GM04504 (cell line): ENCODE results near the gene SSU72.

Experiments
- DNase-seq: peaks from one replicate; pipeline ENCODE4 v3.0.0-alpha.2; 2012; ENCODE audit warnings: low read depth

The SSU72 gene

DNA sequence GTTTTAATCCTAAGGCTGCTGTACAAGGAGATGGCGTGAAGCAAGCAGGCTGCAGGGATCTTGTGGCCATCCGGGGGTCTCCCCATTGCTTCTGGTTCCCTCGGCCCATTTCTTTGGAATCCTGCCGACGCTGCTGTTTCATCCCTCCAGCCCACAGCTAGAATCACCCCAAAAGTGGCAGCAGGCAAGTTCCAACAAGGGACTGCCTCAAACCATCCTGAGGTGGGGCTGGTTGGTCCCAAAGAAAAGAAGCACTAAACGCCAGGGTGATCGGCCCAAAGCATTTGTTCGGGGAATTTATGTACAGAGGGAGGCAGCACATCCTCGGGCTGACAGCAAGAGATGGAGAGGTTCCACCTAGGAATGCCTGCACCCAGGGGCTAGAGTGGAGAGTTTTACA lies 36.1 kb upstream of the SSU72 start:
- no peak for DNase-seq

DNA sequence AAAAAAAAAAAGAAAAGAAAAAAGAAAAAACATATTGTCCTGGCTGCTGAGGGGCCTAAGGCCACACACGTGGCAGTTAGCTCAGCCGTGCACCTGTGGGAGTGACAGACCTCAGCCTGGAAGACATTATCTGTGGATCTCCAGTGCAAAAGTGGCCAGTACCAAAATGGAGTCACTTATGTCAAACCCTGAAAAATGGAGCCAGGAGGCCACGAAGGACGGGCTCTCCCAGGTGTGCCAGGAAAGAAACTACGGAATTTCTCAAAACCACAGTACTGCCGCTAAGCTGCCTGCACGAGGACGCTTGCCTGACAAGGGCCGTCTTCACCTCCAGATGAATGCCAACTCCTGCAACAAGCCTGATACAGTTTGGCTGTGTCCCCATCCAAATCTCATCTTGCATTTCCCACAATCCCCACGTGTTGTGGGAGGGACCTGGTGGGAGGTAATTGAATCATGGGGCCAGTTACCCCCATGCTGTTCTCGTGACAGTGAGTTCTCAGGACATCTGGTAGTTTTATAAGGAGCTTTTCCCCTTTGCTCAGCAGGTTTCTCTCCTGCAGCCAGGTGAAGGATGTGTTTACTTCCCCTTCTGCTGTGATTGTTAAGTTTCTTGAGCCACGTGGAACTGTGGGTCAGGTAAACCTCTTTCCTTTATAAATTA lies 35.3 kb upstream of the SSU72 start:
- DNase-seq, result no peak

DNA sequence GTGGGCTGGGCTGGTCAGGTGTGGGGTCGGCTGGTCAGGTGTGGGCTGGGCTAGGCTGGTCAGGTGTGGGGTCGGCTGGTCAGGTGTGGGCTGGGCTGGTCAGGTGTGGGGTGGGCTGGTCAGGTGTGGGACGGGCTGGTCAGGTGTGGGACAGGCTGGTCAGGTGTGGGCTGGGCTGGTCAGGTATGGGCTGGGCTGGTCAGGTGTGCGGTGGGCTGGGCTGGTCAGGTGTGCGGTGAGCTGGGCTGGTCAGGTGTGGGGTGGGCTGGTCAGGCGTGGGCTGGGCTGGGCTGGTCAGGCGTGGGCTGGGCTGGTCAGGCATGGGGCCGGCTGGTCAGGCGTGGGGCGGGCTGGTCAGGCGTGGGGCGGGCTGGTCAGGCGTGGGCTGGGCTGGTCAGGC lies 31.6 kb upstream of the SSU72 start:
- DNase-seq, result no peak

DNA sequence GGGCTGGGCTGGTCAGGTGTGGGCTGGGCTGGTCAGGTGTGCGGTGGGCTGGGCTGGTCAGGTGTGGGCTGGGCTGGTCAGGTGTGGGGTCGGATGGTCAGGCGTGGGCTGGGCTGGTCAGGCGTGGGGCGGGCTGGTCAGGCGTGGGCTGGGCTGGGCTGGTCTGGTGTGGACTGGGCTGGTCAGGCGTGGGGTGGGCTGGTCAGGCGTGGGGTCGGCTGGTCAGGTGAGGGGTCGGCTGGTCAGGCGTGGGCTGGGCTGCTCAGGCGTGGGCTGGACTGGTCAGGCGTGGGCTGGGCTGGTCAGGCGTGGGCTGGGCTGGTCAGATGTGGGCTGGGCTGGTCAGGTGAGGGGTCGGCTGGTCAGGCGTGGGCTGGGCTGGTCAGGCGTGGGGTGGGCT lies 31.1 kb upstream of the SSU72 start:
- DNase-seq, result no peak

DNA sequence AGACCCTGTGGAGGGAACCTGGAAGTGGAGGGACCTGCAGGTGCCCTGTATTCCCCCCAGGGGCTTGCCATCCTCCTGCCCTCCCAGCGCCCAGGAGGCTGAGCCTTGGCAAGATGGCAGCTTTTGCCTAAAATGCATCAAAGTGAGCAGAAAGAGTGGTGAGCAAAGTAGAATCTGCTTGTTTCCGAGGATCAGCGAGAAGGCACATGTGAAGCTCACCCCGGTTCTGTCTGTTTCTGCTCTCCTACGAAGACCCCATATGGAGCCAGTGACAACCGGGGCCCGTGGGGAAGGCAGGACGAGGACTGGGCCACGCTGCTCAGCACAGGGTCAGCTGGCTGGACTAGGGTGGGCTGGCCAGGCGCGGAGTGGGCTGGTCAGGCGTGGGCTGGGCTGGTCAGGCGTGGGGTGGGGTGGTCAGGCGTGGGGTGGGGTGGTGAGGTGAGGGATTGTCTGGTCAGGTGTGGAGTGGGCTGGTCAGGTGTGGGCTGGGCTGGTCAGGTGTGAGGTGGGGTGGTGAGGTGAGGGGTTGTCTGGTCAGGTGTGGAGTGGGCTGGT lies 30.4 kb upstream of the SSU72 start:
- no peak for DNase-seq

DNA sequence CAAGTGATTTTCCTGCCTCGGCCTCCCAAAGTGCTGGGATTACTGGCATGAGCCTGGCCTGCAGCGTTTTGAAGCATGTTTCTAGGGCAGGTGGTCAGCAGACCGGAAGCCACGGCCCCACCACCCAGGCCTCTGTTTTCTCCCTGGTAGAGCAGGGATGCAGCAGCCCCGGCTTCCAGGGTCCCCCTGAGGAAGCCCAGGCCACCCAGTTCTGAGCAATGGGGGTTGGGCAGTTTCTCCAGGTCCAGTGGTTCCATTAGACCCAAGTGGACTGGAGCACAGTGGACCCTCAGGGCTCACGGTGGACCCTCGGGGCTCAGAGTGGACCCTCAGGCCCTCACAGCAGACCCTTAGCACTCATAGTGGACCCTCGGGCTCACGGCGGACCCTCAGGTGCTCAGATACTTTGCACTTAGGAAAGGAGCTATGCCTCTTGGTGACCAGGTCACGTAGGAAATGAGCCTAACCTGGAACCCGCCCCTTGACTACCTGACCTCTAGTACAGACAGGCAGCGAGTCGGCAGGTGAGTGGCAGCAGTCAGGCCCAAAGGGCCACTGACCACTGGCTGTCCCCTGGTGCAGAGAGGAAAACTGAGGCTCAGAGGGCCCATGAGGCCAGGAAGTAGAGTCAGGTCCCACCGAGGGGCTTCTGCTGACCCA lies 29.8 kb upstream of the SSU72 start:
- DNase-seq, result no peak

DNA sequence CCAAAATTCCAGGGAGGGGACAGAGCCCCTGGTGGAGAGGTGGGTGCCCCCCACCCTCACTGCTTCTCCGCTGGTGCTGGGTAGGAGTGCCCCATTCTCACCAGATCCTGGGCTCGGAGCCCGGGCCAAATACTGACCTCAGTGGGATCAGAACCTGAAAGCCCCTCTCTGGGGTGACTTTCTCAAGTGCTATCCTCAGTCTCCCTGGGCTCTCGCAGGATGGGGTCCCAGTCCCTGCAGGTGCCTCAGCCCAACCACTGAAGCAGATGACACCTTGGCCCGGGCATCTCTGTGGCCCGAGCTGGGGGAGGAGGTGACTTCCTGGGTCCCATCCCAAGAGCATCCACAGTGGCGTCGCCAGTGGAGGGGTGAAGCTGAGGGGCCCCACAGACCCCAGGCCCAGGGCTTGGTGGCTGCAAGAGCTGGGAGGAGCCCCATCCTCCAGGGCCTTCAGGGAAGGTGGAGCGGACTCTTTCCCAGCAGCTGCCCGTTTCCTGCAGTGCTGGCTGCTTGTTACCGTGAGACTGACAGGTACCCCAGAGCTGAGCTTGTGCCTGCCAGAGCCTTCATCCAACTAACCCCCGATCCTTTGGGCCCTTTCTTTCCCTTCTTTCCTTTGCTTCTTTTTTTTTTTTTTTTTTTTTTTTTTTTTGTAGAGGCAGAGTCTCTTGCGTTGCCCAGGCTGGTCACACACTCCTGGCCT lies 29.2 kb upstream of the SSU72 start:
- DNase-seq, result no peak

DNA sequence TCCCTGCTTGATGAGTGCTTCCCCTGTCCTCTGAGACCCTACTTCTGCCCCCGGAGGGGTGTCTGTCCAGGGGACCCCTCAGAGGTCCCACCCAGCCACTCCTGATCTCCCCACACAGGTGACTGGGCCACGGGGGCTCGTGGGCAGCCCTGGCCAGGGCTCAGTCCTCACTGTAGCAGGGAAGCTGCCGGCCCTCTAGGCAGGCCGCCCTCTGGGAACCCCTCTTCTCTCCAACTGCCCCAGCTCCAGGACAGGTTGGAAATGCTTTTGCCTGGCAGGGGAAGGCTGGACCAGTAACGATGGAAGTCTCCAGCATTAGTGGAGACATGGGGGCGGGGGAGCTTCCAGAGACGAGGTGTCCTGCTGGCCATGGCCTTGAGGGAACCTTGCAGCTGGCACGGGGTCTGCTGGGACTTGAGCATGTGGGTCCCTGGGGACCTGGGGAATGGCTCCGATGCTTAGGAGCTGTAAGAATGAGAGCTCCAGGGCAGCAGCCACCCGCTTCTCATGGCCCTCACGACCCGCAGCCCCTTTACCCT lies 28.4 kb upstream of the SSU72 start:
- DNase-seq, result no peak

DNA sequence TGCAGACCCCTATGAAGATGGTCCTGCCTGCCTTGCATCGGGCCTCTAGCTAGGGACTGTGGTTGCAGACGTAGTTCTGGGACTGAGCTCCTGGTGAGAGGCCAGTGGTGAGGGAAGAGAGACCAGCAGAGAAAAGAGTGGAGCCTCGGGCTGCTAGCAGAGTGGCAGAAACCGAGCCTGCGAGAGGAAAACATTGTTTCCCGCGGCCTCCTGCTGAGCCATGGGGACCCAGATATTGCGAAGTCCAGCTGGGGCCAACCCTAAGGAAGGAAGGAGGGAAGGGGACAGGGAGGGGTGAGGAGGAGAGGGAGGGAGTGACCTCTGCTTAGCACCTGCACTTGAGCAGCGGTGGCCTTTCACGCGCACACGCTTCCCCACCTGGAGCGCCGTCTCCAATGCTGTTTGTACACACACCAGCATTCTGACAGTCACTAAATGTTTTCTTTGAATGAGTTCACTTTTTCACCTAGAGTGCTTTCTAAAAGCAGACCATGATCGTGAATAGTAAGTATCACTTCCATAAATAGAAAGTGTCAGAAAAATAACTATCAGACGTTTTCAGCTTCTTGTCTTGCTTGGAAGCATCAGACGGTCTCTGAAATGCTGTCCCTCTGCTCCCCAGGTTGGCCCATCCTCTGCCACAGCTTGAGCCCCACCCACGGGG lies 27.8 kb upstream of the SSU72 start:
- DNase-seq, result no peak

DNA sequence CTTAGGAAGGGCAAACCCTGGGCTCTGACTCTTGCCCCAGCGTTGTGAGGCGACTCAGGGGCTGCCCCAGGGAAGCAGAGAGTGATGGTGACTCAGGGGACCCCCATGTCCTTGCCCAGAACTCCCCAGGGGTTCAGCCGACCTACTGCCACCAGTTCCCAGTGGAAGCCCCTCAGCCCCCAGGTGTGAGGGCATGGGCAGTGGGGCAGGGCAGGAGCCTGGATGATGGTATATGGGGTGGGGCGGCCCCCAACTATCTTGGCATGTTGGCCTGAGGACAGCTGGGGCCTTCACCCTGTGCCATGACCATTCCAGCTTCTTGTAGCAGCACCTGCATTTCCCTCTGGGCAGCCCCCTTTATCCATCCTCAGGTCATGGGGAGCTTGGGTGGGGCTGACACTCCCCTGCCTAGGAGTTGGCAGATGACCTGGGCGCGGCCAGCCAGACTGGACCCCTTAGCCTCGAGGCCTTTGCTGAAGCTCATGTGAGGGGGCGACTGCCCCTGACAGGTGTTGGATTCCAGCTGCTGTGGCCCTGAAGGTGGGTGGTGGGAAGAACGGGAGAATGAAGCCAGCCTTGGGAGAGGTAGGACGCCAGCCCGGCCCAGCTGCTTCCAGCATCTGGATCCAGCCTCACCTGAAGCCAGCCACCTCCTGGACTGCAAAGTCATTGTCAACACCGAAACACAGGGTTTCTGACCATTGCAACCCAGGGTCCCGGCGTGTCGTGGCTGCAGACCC lies 27.1 kb upstream of the SSU72 start:
- DNase-seq, result no peak

DNA sequence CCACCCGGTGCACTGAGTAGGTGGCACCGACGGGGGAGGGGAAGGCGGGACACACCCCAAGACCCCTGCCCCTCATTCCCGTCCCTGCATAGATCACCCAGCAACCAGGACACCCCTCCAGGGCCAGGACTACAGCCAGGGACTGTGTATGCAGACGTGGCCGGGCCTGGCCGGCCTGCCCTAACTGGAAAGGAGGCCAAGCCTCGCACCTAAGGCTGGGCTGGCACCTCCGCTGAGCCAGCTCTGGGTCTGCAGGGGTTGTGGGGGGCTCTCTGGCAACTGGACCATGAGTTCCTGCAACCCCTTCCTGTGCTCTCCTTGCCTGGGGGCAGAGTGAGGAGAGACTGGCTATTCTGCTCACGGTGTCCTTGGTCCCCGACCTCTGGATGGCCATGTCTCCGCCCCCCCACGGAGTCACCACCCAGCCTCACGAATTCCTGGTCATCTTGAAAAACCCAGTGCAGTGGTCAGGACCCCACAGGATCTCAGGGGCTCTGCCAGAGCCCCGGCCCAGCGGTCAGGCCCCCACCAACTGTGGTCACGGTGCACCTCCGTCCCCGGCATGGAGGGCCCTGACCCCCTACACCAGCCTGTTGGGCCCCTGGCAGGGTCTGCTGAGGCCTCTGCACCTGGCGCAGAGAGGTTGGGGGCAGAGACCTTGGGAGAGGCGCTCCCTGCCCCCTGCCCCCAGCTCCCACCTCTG lies 26.3 kb upstream of the SSU72 start:
- no peak for DNase-seq

DNA sequence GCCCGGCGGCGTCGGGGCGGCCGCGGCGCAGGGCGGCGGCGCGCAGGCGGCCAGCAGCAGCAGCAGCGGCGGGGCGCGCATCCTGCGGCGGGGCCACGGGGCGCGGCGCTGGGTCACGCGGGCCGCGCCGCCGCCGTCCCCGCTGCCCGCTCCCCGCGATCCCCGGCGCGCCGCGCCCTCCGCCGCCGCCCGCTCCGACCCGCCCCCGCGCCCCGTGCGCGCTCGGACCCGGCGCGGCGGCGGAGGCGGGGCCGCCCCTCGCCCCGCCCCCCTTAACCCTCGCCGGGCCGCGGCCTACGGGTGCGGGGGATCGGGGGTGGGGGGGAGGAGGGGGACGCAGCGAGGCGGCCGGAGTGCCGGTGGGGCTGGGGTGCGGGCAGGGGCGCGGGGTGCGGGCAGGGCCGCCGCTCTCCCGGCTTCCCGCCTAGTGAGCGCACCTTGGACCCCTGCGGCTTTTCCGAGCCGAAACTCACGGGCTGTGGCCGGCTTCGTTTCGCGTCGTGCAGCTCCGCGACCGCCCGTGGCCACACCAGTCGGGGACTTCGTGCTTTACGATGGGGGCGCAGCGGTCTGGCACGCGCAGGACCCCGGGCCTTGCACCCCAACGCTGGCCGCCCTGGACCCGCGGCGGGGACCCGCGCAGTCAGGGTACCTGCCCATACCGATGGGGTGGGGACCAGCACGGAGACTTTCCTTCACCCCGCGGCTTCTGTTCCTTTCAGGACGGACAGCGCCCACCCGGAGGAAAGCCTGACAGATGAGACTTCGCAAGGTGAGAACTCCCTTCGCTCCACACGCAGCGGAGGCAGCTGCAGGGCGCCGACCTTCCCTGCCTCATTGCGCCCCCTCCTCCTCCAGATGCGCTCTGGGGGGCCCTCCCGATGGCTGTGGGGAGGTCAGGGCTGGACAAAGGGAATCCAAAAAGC lies 25.5 kb upstream of the SSU72 start, which contains the start of gene FNDC10:
FNDC10 (minus strand) TSS at position 201 of the 926 bp plus-strand sequence; CDS start at position 81, 120 bp downstream.
- no peak for DNase-seq

DNA sequence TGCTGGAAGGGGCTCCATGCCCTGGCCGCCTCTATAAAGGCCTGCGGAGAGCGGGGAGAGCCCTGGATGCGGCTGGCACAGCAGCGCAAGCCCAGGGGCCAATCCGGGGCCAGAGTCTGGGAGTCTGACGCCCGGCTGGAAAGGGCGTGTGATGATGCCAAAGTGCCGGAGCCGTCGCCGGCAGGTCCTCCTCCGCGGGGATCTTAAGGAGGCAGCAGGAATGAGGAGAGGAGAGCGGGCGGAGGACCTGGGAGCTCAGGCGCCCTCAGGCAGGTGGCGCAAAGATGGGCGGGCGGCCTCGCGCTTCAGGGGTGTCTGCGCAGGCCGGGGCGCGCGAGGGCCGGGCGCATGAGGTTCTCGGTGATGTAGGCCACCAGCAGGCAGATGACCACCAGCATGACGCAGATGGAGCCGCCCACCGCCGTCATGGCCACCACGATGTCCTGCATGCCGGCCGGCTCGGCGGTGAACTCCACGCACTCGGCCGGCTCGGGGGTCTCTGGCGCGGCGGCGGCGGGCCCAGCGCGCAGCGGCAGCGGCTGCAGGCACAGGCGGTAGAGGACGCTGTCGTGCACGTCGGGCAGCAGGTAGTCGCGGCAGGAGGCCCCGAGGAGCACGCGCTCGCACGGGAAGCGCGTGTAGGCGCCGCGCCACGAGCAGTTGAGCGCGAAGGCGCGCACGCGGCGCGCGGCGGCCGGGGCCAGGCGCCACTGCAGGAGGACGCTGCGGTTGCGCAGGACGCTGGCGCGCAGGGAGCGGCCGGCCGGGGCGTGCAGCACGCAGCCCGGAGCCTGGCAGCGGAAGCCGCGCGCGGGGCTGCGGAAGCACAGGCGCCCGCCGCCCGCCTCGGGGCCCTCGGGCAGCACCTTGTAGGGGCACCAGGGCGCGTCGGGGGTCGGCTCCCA lies 24.6 kb upstream of the SSU72 start:
- DNase-seq, result no peak

DNA sequence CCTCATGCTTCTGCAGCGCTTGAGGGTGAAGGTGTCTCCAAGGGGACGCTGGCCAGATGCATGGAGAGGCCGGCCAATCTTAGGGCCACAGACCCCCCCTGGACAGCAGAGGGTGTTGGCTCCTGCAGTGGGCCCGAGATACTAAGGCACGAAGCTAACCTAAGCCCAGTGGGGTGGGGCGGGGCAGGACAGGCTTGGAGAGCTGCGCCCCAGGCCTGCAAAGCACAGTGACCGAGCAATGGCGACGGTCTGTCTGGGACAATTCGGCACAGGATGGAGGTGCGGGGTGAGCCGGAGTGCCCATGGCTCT lies 24.0 kb upstream of the SSU72 start:
- no peak for DNase-seq

DNA sequence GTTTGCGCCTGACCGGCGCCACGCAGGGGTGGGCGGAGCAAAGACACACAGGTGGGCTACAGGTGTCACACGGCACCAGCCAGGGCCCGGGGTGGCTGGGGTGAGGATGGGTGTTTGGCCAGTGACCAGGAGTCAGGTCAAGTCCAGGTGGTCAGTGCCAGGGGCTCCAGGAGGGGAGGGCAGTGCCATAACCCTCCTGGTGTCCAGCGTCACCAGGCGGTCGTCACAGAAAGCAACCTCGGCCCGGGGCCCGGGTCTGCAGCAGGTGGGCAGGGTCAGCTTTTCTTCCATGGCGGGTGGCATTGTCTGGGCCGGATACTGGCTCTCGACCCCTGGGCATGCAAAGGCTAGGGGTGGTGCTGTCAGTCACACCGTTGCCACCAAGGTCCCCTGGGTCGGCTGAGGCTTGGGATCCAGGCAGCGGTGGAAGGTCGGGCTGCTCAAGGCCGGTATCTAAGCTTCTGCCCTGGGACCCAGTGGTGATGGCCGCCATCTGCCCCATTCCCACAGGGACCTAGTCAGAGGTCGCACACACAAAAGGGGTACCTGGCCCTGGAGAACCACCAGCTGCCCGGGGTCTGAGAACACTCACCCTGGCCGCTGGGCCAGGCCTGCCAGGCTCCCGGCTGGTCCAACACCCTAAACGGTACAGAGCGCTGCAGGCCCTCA lies 23.5 kb upstream of the SSU72 start:
- no peak for DNase-seq

DNA sequence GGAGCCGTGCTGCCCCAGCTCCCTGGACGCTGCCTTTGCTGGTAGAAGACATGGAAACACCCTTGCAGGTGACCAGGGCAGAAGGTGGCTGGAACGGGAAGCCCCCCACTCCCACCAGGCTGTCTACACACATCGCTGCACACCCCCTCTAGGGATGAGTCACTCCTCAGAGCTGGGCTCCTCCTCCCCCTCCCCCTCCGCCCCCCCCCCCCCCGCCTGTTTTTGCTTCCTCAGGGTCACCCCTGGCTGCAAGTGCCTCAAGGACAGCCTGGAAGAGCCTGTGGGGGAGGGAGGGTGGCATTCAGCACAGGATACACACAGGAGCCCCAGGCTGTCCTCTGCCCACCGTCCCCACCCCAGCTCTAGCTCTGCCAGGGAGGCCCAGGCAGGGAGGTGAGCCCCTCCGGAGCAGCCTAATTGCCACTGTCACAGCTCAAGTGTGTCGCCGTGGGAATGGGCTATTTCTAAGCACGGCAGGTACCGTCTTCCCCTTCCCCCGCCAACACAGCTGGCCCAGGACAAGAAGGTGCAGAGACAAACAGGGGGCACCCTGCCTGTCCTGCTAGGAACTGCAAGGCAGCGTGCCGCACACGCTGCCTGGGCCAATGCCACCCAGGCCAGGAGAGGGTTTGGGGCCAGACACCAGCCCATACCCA lies 22.7 kb upstream of the SSU72 start:
- no peak for DNase-seq

DNA sequence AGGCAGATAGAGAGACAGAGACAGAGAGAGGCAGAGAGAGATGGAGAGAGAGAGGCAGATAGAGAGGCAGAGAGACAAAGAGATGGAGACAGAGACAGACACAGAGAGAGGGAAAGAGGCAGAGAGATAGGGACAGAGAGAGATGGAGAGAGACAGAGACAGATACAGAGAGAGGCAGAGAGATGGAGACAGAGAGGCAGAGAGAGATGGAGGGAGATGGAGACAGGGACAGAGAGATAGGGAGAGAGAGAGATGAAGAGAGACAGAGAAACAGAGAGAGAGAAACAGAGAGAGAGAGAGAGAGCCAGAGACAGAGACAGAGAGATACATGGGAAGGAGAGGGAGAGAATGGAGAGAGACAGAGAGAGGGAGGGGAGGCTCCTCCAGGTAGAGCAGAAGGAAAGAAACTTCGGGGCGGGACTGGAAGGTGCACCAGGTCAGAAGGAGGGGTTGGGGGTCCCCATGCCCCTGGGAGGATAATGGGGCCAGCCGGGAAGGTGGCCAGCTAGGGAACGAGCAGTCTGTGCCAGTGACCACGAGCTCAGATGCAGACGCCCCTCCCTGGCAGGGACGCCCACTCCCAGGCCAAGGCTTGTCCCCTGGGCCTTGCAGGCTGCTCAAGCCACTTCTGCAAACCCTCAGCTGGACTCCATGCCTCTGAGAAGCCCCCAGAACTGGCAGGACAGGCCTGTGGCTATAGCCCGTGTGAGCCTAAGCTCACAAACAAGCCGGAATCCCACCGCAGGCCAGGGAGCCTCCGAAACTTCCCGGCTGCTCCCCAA lies 22.0 kb upstream of the SSU72 start:
- no peak for DNase-seq
